Pulmonary artery endothelial cell (primary cell): ENCODE data around the gene METTL14. TPM values are rescaled to one million over a fixed set of nuclear protein-coding genes. Genes with fewer than 3 reads are reported as not detected.
A peak's percentile ranks its signal among the peaks of the same experiment; 100 is the strongest.

Experiments used
- DNase-seq: peaks from one replicate; pipeline ENCODE4 v3.0.0-alpha.2; 2011; ENCODE audit warnings: low read depth, low spot score
- total RNA-seq: library from RNA; depleted of rRNA; stranded (reverse); fragments of >200 nt; gene quantifications from 2 replicates; pipeline ENCODE4 v1.2.3, GENCODE V29; 2014

Gene METTL14
- total RNA-seq, 1 donor from 2014 or later, result 17.5 TPM

- no peak for DNase-seq
Measured at GRCh38 chr4:118734491-118735205, 49.5 kb downstream of the METTL14 start.

GRCh38 chr4:118736900-118737299 is 51.7 kb downstream of the METTL14 start:
- DNase-seq, result no peak

- DNase-seq, result no peak
Measured at GRCh38 chr4:118738090-118738489, 52.9 kb downstream of the METTL14 start.

- DNase-seq, result no peak
Measured at GRCh38 chr4:118739022-118739713, 54.0 kb downstream of the METTL14 start.

- no peak for DNase-seq
Measured at GRCh38 chr4:118740869-118741268, 55.7 kb downstream of the METTL14 start.

- DNase-seq, result no peak
Measured at GRCh38 chr4:118741301-118741855, 56.2 kb downstream of the METTL14 start.

- DNase-seq, result no peak
Measured at GRCh38 chr4:118742050-118742449, 56.9 kb downstream of the METTL14 start.

- DNase-seq, result no peak
Measured at GRCh38 chr4:118743867-118744266, 58.7 kb downstream of the METTL14 start.

GRCh38 chr4:118745357-118745756 is 60.2 kb downstream of the METTL14 start:
- peak; percentile 40 for DNase-seq

GRCh38 chr4:118746251-118746919 is 61.2 kb downstream of the METTL14 start:
- no peak for DNase-seq

- no peak for DNase-seq
Measured at GRCh38 chr4:118749347-118749988, 64.3 kb downstream of the METTL14 start.

- no peak for DNase-seq
Measured at GRCh38 chr4:118751629-118752323, 66.6 kb downstream of the METTL14 start.

- peak; percentile 40 for DNase-seq
Measured at GRCh38 chr4:118752551-118752950, 67.4 kb downstream of the METTL14 start.

- DNase-seq, result no peak
Measured at GRCh38 chr4:118753096-118753495, 67.9 kb downstream of the METTL14 start.

GRCh38 chr4:118753685-118754084 is 68.5 kb downstream of the METTL14 start:
- DNase-seq, result no peak

- DNase-seq, result no peak
Measured at GRCh38 chr4:118754890-118755289, 69.7 kb downstream of the METTL14 start.

GRCh38 chr4:118755438-118756226 is 70.4 kb downstream of the METTL14 start:
- DNase-seq, result no peak

- no peak for DNase-seq
Measured at GRCh38 chr4:118756429-118756828, 71.2 kb downstream of the METTL14 start.

GRCh38 chr4:118756958-118757357 is 71.8 kb downstream of the METTL14 start:
- DNase-seq, result no peak

GRCh38 chr4:118757761-118758251 is 72.6 kb downstream of the METTL14 start:
- no peak for DNase-seq
